Cerebellar cortex (tissue), 1 donor: Measurements from ENCODE around the gene TOLLIP.
"Not testable (repeated sequence)": the region's sequence is repeated elsewhere in the genome, so short reads cannot be mapped to it uniquely, and the experiment has no call there.

Experiments
- DNase-seq: peaks from one replicate; pipeline ENCODE4 v3.0.0-alpha.2; 2015; ENCODE audit warnings: low spot score

The TOLLIP gene

DNA sequence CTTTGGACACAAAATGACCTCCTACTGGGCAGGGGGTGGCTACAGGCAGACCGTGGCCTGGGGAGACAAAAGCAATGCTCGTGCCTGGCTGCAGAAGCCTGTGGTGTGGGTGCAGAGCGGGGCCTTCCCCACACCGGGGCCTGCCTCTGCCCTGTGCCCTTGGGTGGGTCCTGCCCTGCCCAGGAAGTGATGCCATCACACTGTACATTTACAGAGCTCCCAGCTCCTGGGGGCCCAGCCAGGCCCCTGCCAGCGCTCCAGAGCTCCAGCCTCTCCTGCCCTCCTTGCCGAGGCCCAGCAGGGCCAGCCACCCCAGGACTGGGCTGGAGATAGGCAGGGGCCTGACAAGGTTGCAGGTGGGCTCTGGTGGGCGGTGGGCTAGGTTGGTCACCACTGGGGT lies 46.4 kb downstream of the TOLLIP start:
- DNase-seq: no peak

DNA sequence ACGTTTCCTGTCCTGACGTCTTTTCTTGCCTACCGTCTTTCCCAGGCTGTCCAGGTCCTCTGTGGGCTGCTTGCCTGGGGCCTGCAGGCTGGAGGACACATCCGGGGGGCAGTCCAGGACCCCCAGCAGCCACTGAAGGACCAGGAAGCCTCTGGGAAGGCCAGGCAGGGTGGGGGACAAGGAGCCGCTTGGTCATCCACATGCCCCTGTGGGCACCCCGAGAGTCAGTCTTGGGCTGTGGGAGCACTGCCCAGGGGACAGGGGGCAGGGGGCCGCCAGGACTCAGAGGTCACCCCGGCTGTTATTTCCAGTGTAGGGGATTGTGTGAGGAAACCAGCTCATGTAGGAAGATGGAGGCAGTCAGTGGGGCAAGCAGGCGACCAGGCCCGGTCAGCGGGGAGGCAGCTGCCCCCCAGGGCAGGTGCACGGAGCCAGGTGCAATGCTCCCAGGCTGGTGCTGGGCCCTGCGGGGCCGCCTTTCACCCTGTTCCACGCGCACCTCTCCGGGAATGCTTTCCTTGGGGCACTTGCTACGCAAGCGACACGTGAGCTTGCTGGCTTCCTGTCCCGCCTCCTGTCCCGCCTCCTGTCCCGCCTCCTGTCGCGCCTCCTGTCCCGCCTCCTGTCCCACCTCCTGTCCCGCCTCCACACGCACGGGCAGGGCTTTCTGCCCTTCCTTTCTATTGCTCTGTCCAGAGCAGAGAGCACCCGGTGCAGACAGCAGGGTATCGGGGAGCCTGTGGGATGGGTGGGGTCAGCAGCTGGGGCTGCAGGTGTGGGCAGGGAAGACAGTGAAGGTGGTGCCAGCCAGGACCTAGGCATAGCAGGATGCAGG lies 47.0 kb downstream of the TOLLIP start:
- peak; percentile 97 for DNase-seq

DNA sequence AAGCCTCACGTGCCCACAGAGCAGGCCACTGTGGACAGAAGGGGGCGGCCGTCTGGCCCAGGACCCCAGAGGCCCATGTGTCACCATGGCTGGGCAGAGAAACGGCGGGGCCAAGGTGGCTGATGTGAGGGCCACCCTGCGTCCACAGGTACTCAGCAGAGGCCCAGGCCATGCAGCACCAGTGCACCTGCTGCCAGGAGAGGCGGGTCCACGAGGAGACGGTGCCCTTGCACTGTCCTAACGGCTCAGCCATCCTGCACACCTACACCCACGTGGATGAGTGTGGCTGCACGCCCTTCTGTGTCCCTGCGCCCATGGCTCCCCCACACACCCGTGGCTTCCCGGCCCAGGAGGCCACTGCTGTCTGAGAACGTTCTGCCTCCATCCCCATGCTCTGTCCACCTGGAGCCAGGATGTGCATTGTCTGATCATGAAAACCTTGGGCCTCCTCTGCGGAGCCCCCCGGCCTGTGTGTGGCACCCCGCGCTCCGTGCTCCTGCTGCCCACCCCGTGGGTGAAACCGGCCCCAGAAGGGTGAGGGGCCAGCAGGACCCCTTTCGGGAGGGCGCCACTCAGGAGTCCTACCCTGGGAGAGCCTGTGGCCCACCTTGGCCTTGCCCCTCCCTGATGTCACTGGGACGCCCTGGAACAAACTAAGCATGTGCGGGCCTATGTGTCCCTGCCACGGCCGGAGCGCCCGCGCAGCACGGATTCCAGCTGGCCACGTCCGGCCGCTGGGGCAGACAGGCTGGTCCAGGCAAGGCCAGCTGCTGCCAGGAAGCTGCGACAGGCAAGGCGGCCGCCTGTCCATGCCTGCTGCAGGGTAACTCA lies 48.0 kb downstream of the TOLLIP start:
- no peak for DNase-seq

DNA sequence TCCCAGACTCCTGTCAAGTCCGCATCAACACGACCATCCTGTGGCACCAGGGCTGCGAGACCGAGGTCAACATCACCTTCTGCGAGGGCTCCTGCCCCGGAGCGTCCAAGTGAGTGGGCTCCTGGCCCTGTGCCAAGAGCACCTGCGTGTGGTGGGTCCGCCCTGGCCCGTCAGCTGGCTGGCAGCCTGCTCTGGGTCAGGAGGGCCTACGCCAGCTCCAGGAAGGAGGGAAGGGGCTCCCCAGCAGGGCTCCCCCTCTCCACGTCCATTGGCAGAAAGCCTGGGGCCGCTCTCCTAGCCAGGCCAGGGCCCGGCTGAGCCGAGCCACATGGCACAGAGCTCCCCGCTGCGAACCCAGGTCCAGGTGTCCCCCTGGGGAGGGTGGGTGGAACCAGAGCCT lies 48.8 kb downstream of the TOLLIP start:
- DNase-seq: no peak

DNA sequence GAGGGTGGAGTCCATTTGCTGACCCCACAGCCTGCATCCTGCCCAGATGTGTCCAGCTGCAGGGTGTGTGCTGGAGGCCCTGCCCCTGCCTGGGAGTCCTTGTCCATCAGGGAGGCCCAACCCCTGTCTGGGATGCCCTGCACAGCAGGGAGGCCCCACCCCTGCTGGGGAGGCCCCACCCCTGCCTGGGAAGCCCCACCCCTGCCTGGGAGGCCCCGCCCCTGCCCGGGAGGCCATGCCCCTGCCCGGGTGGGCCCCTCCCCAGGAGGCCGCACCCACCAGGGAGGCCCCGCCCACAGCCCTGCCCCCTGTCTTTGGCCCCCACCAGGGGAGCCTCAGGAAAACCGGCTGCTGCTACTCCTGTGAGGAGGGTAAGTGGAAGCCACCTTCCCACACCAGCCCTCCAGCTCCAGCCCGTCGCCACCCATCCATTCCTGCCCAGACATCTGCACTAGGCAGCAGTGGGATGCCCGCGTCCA lies 49.4 kb downstream of the TOLLIP start:
- no peak for DNase-seq

DNA sequence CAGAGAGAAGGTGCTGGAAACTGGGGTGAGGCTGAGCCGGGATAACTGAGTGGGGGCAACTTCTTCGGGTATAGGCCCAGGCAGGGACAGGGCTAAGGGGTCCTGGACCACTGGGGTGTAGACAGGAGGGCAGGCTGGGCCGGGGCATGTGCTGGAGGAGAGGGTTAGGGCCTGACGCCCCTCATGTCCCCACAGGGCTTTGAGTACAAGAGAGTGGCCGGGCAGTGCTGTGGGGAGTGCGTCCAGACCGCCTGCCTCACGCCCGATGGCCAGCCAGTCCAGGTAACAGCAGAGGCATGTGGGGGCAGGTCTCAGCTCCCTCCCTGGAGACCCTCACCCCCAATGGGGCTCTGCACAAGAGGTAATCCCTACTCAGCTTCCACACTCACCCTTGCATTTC lies 49.9 kb downstream of the TOLLIP start:
- DNase-seq: no peak

DNA sequence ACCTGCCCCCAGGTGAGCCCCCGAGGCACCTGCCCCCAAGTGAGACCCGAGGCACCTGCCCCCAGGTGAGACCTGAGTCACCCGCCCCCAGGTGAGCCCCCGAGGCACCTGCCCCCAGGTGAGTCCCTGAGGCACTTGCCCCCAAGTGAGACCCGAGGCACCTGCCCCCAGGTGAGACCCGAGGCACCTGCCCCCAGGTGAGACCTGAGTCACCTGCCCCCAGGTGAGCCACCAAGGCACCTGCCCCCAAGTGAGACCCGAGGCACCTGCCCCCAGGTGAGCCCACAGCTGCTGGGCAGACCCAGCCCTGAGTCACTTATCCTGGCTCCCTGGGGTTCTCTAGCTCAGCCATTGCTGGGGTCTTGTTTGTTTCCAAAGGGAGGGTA lies 50.4 kb downstream of the TOLLIP start:
- no peak for DNase-seq

DNA sequence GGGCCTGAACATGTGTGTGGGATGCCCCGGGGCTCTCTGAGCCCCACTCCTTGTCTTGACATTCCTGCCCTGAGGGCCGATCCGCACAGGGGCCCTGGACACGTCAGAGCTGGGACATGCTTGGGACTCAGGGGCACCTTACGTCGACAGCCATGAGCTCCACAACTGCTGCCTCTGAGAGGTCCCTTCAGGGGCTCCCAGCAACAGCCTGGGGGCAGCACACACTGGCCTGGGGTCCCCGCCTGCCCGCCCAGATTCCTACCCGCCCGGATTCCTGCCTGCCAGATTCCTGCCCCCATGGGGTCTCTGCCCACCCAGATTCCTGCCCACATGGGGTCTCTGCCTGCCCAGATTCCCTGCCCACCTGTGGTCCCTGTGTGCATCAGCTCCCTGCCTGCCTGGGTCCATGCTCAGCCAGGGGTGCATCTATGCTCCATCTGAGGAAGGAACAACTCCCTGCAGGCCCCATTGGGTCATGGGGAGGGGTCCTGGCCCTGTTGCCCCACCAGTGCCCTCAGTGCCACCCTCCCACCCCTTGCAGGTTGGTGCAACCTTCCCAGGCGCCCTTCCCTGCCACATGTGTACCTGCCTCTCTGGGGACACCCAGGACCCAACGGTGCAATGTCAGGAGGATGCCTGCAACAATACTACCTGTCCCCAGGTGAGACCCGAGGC lies 50.9 kb downstream of the TOLLIP start:
- DNase-seq: no peak

DNA sequence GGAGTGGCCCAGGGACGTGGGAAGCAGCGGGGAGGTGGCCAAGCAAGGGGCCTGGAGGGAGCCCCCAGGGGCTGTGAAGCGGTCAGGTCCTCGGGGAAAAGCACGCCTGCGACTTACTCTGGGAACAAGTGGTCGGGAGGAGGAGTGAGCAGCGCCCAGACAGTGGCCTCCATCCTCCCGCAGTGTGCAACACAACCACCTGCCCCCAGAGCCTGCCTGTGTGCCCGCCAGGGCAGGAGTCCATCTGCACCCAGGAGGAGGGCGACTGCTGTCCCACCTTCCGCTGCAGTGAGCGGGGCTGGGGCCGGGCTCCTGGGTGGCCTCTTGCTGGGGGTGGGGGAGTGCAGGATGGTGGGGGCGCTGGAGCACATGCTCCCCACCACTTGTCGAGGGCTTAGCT lies 51.5 kb downstream of the TOLLIP start:
- no peak for DNase-seq

DNA sequence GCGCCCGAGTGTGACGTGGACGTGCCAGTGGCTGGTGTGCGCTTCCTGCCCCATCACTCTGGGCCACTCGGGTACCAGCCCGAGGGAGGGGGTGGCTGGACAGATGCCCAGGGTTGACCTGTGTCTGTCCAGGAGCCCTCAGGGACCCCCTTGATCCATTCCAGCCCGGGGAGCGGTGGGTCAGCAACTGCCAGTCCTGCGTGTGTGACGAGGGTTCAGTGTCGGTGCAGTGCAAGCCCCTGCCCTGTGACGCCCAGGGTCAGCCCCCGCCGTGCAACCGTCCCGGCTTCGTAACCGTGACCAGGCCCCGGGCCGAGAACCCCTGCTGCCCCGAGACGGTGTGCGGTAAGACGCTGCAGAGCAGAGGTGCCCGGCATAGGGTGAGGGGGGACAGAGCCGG lies 52.1 kb downstream of the TOLLIP start:
- no peak for DNase-seq

DNA sequence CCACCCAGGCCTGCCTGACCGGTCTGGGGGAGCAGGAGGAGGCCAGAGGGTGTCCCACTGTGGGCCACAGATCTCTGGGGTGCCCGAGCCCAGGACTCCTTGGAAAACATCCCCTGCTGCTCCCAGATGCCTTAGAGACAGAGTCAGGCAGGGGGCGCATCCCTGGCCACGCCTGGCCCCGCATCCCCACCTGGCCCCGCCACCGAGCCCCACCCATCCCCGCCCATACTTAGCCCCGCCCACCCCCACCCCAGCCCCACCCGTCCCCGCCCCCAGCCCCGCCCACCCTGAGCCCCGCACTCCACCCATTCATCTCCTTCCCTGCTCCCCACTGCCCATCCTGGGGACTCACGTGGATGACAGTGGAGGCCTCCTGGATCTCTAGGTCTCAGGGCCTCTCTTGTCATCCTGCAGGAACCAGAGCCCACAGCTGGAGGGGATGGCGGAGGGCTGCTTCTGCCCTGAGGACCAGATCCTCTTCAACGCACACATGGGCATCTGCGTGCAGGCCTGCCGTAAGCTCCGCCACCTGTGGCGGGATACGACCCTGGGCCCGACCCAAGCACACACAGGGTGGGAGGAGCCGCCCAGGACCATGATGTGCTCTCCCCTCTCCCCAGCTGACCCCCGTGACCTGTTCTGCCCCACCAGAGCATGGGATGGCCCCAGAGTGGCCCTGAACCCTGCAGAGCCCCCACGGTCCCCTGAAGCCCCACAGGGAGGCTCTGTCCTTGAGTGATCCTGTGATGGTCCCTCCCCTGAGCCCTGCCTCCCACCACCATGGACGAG lies 53.0 kb downstream of the TOLLIP start:
- no peak for DNase-seq

DNA sequence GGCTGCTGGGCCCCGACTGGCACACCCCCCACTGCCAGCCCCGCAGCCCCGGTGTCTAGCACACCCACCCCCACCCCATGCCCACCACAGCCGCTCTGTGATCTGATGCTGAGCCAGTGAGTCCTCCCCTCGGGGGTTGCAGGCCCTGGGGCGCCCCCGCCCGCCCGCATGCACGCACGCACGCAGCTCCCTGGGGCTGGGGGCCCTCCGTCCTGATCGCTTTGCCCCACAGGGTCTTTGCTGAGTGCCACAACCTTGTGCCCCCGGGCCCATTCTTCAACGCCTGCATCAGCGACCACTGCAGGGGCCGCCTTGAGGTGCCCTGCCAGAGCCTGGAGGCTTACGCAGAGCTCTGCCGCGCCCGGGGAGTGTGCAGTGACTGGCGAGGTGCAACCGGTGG lies 54.3 kb downstream of the TOLLIP start:
- no peak for DNase-seq

DNA sequence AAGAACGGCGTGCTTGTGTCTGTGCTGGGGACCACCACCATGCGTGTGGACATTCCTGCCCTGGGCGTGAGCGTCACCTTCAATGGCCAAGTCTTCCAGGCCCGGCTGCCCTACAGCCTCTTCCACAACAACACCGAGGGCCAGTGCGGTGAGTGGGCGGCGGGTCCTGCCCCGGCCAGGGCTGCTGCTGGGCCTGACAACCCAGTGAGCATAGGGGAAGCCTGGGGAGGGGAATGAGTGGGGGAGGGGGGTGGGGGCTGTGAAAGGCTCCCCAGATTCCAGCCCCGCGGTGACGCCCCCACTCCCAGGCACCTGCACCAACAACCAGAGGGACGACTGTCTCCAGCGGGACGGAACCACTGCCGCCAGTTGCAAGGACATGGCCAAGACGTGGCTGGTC lies 54.7 kb downstream of the TOLLIP start:
- no peak for DNase-seq

DNA sequence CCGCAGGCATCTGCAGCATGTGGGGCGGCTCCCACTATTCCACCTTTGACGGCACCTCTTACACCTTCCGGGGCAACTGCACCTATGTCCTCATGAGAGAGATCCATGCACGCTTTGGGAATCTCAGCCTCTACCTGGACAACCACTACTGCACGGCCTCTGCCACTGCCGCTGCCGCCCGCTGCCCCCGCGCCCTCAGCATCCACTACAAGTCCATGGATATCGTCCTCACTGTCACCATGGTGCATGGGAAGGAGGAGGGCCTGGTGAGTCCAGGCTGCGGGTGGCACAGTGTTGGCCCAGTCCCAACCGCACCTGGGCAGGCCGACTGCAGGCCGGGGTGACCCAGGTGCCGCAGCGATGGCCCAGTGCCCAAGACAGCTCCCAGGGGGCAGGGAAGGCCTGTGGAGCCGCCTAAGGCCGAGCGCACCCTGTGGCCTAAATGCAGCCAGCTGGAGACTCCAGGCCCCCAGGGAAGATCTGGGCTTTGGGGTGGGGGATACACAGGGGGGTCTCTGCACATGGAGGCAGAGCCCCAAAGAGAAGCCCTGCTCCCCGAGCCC lies 55.3 kb downstream of the TOLLIP start:
- DNase-seq: no peak

DNA sequence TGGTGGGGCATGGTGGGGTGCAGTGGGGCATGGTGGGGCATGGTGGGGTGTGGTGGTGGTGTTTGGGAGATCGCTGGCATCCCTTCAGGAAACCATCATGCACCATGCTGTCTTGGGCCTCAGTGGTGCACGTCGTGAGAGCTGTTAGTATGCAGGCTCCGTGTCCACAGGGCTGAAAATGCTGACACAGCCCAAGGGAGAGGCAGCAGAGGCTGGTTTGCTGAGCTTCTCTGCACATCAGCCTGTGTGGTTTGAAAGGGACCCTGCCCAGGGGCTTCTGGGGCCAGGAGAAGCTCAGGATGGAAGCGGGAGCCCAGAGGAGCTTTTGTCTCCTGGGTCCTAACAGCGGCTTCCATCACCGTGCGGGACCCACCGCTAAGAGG lies 56.3 kb downstream of the TOLLIP start:
- no peak for DNase-seq

DNA sequence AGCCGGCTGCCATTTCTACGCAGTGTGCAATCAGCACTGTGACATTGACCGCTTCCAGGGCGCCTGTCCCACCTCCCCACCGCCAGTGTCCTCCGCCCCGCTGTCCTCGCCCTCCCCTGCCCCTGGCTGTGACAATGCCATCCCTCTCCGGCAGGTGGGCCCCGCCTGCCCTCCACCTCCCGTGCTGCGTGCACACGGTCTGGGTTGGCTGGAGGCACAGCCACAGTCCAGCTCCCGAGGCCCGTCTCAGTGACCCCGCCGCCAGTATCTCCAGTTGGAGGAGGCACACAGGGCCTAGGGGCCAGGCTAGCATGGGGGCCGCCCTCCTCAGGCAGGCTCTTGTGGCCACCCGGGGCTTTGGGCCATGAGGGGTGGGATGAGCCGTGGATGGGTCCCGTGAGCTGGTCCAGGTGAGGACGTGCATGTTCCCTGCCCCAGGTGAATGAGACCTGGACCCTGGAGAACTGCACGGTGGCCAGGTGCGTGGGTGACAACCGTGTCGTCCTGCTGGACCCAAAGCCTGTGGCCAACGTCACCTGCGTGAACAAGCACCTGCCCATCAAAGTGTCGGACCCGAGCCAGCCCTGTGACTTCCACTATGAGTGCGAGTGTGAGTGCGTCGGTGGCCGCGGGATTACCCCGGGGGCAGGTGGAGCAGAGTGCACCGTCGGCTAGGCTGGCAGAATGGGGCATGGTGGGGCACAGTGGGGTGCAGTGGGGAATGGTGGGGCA lies 56.9 kb downstream of the TOLLIP start:
- DNase-seq: no peak

DNA sequence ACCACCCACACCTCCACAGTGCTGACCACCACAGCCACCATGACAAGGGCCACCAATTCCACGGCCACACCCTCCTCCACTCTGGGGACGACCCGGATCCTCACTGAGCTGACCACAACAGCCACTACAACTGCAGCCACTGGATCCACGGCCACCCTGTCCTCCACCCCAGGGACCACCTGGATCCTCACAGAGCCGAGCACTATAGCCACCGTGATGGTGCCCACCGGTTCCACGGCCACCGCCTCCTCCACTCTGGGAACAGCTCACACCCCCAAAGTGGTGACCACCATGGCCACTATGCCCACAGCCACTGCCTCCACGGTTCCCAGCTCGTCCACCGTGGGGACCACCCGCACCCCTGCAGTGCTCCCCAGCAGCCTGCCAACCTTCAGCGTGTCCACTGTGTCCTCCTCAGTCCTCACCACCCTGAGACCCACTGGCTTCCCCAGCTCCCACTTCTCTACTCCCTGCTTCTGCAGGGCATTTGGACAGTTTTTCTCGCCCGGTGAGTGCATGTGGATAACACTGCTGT lies 58.1 kb downstream of the TOLLIP start:
- no peak for DNase-seq

DNA sequence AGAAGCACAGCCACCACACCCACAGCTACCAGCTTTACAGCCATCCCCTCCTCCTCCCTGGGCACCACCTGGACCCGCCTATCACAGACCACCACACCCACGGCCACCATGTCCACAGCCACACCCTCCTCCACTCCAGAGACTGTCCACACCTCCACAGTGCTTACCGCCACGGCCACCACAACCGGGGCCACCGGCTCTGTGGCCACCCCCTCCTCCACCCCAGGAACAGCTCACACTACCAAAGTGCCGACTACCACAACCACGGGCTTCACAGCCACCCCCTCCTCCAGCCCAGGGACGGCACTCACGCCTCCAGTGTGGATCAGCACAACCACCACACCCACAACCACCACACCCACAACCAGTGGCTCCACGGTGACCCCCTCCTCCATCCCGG lies 59.0 kb downstream of the TOLLIP start:
- not testable (repeated sequence) for DNase-seq

DNA sequence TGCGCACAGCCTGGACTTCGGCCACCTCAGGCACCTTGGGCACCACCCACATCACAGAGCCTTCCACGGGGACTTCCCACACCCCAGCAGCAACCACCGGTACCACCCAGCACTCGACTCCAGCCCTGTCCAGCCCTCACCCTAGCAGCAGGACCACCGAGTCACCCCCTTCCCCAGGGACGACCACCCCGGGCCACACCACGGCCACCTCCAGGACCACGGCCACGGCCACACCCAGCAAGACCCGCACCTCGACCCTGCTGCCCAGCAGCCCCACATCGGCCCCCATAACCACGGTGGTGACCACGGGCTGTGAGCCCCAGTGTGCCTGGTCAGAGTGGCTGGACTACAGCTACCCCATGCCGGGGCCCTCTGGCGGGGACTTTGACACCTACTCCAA lies 60.5 kb downstream of the TOLLIP start:
- not testable (repeated sequence) for DNase-seq

DNA sequence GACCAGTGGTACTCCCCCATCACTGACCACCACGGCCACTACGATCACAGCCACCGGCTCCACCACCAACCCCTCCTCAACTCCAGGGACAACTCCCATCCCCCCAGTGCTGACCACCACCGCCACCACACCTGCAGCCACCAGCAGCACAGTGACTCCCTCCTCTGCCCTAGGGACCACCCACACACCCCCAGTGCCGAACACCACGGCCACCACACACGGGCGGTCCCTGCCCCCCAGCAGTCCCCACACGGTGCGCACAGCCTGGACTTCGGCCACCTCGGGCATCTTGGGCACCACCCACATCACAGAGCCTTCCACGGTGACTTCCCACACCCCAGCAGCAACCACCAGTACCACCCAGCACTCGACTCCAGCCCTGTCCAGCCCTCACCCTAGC lies 62.4 kb downstream of the TOLLIP start:
- DNase-seq: not testable (repeated sequence)

DNA sequence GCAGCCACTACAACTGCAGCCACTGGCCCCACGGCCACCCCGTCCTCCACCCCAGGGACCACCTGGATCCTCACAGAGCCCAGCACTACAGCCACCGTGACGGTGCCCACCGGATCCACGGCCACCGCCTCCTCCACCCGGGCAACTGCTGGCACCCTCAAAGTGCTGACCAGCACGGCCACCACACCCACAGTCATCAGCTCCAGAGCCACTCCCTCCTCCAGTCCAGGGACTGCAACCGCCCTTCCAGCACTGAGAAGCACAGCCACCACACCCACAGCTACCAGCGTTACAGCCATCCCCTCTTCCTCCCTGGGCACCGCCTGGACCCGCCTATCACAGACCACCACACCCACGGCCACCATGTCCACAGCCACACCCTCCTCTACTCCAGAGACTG lies 63.1 kb downstream of the TOLLIP start:
- not testable (repeated sequence) for DNase-seq
